Measurements from ENCODE around the gene CHST2. TPM values are rescaled to one million over a fixed set of nuclear protein-coding genes. Genes with fewer than 3 reads are reported as not detected.

Gene CHST2
- total RNA-seq, 1 experiment from 2014 or later: 0.26 TPM

- in situ Hi-C loops (cut with HindIII; ENCODE audit: low pct_unique_long_range_greater_than_20kb, low sequenced_read_pairs) (no loop called here), intact Hi-C loops (cut with micrococcal nuclease; ENCODE audit: unreplicated experiment) (no loop called here)
- DNase-seq (ENCODE audit: low read depth, low spot score) (no peak), ATAC-seq (no peak)
- Histone ChIP-seq H3K9me3 (ENCODE audit: control insufficient read depth, insufficient read depth, low read depth, low read length) (no peaks in the 10 kb centered on the region), H3K4me1 (ENCODE audit: control insufficient read depth, insufficient read depth, low read length) (no peaks in the 10 kb centered on the region), H3K27me3 (ENCODE audit: control insufficient read depth, insufficient read depth, low read length) (peaks cover 14% of the 10 kb centered on the region), H3K4me3 (ENCODE audit: low read depth in 2 of 2, low read length in 2 of 2) (no peak overlapping the region), H3K36me3 (ENCODE audit: control insufficient read depth, insufficient read depth, low read length) (no peaks in the 10 kb centered on the region), H3K27ac (ENCODE audit: low read length) (no peak overlapping the region)
- POLR2A ChIA-PET: no interaction called here
- no TSS peak for BruUV-seq (replicated peaks)
- TF ChIP-seq CTCF (IDR thresholded peaks at IDR 0.05) (no peak), TCF7L2 (IDR thresholded peaks at IDR 0.05; ENCODE audit: low read depth, low read length) (no peak), REST (IDR thresholded peaks at IDR 0.05; ENCODE audit: insufficient read depth in 1 of 2, low read depth in 2 of 2, low read length in 1 of 2) (no peak), SIN3A (IDR thresholded peaks at IDR 0.05; ENCODE audit: borderline replicate concordance, insufficient read depth, low read depth, low read length) (no peak), POLR2AphosphoS5 (IDR thresholded peaks at IDR 0.05; ENCODE audit: low read depth, low read length) (no peak)
- CTCF ChIA-PET: no interaction called here
These were observed 19.9 kb upstream of the CHST2 start for GRCh38 chr3:143099690-143100089.

GRCh38 chr3:143100451-143100850 is 19.1 kb upstream of the CHST2 start:
- POLR2A ChIA-PET: no interaction called here
- no TSS peak for BruUV-seq (replicated peaks)
- no peak for TF ChIP-seq CTCF (IDR thresholded peaks at IDR 0.05)
- TF ChIP-seq SIN3A (IDR thresholded peaks at IDR 0.05; ENCODE audit: borderline replicate concordance, insufficient read depth, low read depth, low read length): no peak
- no peak for TF ChIP-seq REST (IDR thresholded peaks at IDR 0.05; ENCODE audit: insufficient read depth in 1 of 2, low read depth in 2 of 2, low read length in 1 of 2)
- TF ChIP-seq POLR2AphosphoS5 (IDR thresholded peaks at IDR 0.05; ENCODE audit: low read depth, low read length): no peak
- TF ChIP-seq TCF7L2 (IDR thresholded peaks at IDR 0.05; ENCODE audit: low read depth, low read length): no peak

More at GRCh38 chr3:143100451-143100850, 19.1 kb upstream of the CHST2 start:
- no peaks in the 10 kb centered on the region for H3K36me3 ChIP-seq (ENCODE audit: control insufficient read depth, insufficient read depth, low read length)
- no peak overlapping the region for H3K4me3 ChIP-seq (ENCODE audit: low read depth in 2 of 2, low read length in 2 of 2)
- no peaks in the 10 kb centered on the region for H3K4me1 ChIP-seq (ENCODE audit: control insufficient read depth, insufficient read depth, low read length)
- H3K27ac ChIP-seq (ENCODE audit: low read length): no peak overlapping the region
- DNase-seq (ENCODE audit: low read depth, low spot score): no peak
- H3K27me3 ChIP-seq (ENCODE audit: control insufficient read depth, insufficient read depth, low read length): peaks cover 14% of the 10 kb centered on the region
- CTCF ChIA-PET: no interaction called here
- no peaks in the 10 kb centered on the region for H3K9me3 ChIP-seq (ENCODE audit: control insufficient read depth, insufficient read depth, low read depth, low read length)
- intact Hi-C loops (cut with micrococcal nuclease; ENCODE audit: unreplicated experiment) (no loop called here), in situ Hi-C loops (cut with HindIII; ENCODE audit: low pct_unique_long_range_greater_than_20kb, low sequenced_read_pairs) (no loop called here)
- no peak for ATAC-seq
